Activated CD4-positive, alpha-beta T cell treated with anti-CD3 and anti-CD28 coated beads, Interleukin-2, amount 50 U/mL, for 48 hours (primary cell): ENCODE data around the gene WASHC2A.
"Not testable (repeated sequence)": the region's sequence is repeated elsewhere in the genome, so short reads cannot be mapped to it uniquely, and the experiment has no call there.

Source experiments
- DNase-seq, 2 experiments: peaks; one replicate each; pipeline ENCODE4 v3.0.0-alpha.2; 2020

Gene WASHC2A

GRCh38 chr10:50159856-50160255, 92.1 kb downstream of the WASHC2A start:
- not testable (repeated sequence) for DNase-seq

- not testable (repeated sequence) for DNase-seq
These were observed 97.3 kb downstream of the WASHC2A start for GRCh38 chr10:50165038-50165437.

- DNase-seq, result not testable (repeated sequence)
These were observed 100.1 kb downstream of the WASHC2A start for GRCh38 chr10:50167833-50168232.

GRCh38 chr10:50169506-50169905, 101.8 kb downstream of the WASHC2A start:
- DNase-seq, result not testable (repeated sequence)

GRCh38 chr10:50174788-50175525, 107.2 kb downstream of the WASHC2A start:
- not testable (repeated sequence) for DNase-seq
